HG03135 (cell line): ENCODE results near the gene ZFYVE1.
A peak's percentile ranks its signal among the peaks of the same experiment; 100 is the strongest.
"Not testable (repeated sequence)": the region's sequence is repeated elsewhere in the genome, so short reads cannot be mapped to it uniquely, and the experiment has no call there.

Experiments used
- ATAC-seq: cut with Tn5 transposase; IDR thresholded peaks from one replicate; pipeline ENCODE4 v1.9.1; 2021; ENCODE audit warnings: mild to moderate bottlenecking, moderate library complexity; ENCODE audit not compliant: unreplicated experiment

ZFYVE1 gene

GRCh38 chr14:72961016-72961415, 65.9 kb downstream of the ZFYVE1 start:
- ATAC-seq: not testable (repeated sequence)

GRCh38 chr14:72958548-72958947, 68.4 kb downstream of the ZFYVE1 start:
- ATAC-seq: no peak

GRCh38 chr14:72957213-72957612, 69.7 kb downstream of the ZFYVE1 start:
- no peak for ATAC-seq

GRCh38 chr14:72956741-72957140, 70.2 kb downstream of the ZFYVE1 start:
- ATAC-seq: not testable (repeated sequence)

GRCh38 chr14:72952171-72952570, 74.7 kb downstream of the ZFYVE1 start:
- ATAC-seq: no peak

- ATAC-seq: no peak
These were observed 78.3 kb downstream of the ZFYVE1 start for GRCh38 chr14:72948481-72949138.

DNA sequence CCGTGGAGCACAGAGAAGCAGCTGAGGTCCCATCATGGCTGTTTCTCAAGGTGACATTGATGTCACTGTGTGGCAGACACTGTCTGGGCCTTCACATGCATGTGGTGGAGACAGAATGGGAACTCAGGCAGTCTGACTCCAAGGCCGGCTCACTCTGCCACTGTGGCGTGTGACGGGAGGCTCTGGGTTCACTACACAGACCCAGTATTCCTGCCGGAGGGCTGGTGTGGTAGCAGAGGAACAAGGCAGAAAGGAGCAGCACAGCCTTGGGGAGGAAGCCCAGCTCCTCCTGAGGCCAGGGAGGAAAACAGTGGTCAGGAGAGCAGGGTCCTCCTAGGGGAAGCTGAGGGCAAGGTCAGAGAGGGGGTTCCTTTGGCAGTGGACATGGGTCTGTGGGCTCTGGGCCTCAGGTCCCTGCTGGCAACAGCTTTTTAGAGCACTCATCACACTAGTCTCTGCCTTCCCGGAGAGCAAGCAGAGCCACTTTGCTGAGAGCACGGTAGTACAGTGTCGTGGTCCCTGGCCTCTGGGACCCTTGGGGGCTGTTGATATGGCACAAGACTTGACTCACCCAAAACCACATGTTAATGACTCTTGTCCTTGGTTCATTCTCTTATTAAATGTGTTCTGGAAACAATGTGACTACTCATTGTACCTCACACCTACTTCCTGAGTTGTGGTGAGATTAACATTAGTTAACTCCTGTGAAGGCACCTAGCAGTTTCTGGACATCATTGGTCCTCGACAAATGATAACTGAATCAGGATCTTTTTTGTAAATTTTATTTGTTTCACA, 79.3 kb downstream of the ZFYVE1 start:
- no peak for ATAC-seq

GRCh38 chr14:72946491-72946890, 80.4 kb downstream of the ZFYVE1 start:
- no peak for ATAC-seq

DNA sequence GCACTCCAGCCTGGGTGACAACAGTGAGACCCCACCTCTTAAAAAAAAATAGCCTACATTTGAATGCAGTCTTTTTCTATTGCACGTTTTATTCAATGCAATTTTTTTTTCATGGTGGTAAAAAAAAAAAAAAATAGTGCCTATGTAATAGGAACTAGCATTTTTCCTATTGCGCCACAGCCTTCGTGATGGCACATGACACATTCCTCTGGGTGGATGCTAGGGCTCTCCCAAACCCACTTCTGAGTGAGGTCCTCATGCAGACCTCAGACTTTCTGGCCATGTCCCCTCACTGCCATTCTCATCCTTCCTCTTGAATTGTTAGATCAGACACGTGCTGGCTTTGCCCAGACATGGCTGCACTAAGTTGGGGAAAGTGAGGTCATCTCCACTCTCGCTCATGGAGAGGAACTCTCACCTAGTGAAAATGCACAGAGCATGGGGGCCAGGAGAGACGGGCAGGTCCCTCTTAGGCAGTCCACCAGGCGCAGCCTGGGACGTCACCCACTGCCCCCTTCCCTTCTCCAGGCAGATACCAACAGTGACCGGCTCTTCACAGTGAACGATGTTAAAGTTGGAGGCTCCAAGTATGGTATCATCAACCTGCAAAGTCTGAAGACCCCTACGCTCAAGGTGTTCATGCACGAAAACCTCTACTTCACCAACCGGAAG, 81.4 kb downstream of the ZFYVE1 start:
- no peak for ATAC-seq

DNA sequence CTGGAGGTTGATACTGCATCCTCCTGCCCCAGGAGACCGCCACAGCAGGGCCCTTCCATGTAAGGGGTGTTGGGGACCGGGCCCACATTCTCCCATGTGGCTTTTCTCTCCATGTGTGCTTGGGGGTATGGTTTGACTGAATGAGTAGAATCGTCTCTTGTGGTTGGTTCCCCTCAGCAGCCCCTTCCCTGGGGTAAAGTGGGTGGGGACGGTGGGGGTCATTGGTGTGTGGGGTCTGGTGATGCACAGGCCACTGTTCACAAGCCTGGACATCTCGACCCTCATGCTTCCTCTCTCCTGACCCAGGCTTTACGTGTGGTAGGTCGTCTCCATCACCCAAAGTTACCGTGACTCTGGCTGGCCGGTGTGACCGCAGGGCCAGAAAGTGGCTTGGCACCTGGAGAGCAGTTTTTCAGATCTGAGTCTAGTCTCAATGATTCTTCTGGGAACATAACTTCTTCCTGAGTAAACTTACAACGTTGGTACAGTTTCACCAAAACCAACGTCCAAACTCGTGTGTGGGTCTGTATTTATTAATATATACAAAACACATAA, 83.0 kb downstream of the ZFYVE1 start:
- no peak for ATAC-seq

DNA sequence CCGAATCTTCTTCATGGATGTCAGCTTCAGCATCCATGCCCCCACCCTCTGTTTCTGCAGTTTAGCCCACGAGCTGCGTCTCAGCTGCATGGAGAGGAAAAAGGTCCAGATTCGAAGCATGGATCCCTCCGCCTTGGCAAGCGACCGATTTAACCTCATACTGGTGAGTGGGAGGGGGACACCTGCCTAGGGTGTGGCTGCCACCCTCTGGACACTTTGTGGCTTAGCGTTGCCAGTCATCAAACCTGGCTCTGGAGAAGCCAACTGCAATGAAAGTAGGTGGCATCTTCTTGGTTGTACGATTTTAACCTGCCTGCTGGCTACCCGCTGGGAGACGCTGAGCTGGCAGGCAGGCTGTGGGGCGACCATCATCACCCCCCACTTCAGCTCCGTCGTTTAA, 84.0 kb downstream of the ZFYVE1 start:
- no peak for ATAC-seq

GRCh38 chr14:72941286-72941985, 85.5 kb downstream of the ZFYVE1 start:
- no peak for ATAC-seq

- ATAC-seq: no peak
These were observed 87.3 kb downstream of the ZFYVE1 start for GRCh38 chr14:72939630-72940029.

DNA sequence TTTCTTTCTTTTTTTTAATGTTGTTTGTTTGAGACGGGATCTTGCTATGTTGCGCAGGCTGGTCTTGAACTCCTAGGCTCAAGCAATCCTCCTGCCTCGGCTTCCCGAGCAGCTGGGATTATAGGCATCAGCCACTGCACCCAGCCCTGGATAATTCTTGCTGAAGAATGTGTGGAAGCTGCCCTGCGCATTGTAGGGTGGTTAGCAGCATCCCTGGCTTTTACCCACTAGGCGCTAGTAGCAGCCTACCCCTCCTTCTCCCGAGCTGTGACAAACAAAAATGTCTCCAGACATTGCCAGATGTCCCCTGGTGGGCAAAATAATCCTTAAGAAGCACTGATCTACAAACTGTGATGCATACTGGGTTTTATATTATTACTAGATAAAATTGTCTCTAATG, 94.0 kb downstream of the ZFYVE1 start:
- no peak for ATAC-seq

DNA sequence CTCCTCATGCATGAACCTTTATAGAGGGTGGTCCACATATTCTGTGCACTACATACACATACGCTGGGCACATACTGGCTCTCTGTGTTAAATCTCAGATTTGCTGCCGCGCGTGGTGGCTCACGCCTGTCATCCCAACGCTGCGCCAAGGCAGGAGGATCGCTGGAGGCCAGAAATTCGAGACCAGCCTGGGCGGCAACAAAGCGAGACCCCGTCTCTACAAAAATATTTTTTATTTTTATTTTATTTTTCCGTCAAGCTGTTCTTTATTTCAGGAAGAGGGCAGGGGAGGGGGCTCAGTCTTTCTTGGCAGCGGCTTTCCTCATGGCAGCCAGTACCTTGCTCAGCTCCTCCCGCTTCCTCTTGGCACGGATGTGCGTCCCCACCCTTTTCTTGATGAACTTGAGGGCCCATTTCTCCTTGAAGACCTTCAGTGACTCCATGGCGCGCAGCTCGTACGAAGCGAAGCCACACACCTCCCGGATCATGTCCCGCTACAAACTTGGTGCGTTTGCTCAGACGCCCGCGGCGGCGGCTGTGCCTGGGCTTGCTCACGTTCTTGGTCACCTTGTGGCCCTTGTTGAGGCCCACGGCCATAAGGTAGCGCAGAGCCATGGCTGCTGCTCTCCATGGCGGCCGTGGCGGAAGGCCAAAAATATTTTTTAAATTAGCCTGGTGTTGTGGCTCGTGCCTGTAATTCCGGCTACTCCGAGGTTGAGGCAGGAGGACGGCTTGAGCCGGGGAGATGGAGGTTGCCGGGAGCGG, 97.4 kb downstream of the ZFYVE1 start:
- ATAC-seq: no peak

- ATAC-seq: no peak
These were observed 98.0 kb downstream of the ZFYVE1 start for GRCh38 chr14:72928872-72929271.

GRCh38 chr14:72926292-72927028, 100.4 kb downstream of the ZFYVE1 start, which contains the start of gene DCAF4:
Gene DCAF4, plus strand, starts transcription at chr14:72926464. Its CDS starts 11,515 bp downstream, at chr14:72937979.
- peak; percentile 97 for ATAC-seq

- peak; percentile 17 for ATAC-seq
These were observed 101.1 kb downstream of the ZFYVE1 start for GRCh38 chr14:72925815-72926291.

GRCh38 chr14:72925171-72925759, 101.6 kb downstream of the ZFYVE1 start:
- ATAC-seq: no peak
